Measurements from ENCODE around the gene SPX. TPM values are rescaled to one million over a fixed set of nuclear protein-coding genes. Genes with fewer than 3 reads are reported as not detected.

SPX gene
- total RNA-seq, 4 donors from 2014 or later, result 18.0 to 48.2 (median 40.4) TPM

GRCh38 chr12:21568115-21568514 lies 42.0 kb downstream of the SPX start:
- Histone ChIP-seq H3K27me3 (no peaks in the 10 kb centered on the region), H3K4me3 (replicated peaks in 1 of 3) (no peak overlapping the region), H3K9me3 (no peaks in the 10 kb centered on the region), H3K4me1 (no peaks in the 10 kb centered on the region), H3K27ac (no peak overlapping the region), H3K36me3 (no peaks in the 10 kb centered on the region)
- intact Hi-C loops (cut with DNase I), result no loop called here
- DNase-seq, result no peak
- TF ChIP-seq POLR2A (IDR thresholded peaks at IDR 0.05), result no peak
- TF ChIP-seq, protein P1, sequence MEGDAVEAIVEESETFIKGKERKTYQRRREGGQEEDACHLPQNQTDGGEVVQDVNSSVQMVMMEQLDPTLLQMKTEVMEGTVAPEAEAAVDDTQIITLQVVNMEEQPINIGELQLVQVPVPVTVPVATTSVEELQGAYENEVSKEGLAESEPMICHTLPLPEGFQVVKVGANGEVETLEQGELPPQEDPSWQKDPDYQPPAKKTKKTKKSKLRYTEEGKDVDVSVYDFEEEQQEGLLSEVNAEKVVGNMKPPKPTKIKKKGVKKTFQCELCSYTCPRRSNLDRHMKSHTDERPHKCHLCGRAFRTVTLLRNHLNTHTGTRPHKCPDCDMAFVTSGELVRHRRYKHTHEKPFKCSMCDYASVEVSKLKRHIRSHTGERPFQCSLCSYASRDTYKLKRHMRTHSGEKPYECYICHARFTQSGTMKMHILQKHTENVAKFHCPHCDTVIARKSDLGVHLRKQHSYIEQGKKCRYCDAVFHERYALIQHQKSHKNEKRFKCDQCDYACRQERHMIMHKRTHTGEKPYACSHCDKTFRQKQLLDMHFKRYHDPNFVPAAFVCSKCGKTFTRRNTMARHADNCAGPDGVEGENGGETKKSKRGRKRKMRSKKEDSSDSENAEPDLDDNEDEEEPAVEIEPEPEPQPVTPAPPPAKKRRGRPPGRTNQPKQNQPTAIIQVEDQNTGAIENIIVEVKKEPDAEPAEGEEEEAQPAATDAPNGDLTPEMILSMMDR (IDR thresholded peaks at IDR 0.05), result no peak
- 87 to 92% methylated on average over 4 of the region's 4 CpGs for WGBS, 2 donors

GRCh38 chr12:21571046-21571445 lies 45.0 kb downstream of the SPX start:
- no peaks in the 10 kb centered on the region for H3K27me3 ChIP-seq
- no peak for TF ChIP-seq POLR2A (IDR thresholded peaks at IDR 0.05)
- TF ChIP-seq, protein P1 (IDR thresholded peaks at IDR 0.05), result no peak
- intact Hi-C loops (cut with DNase I), result no loop called here
- no peak overlapping the region for H3K4me3 ChIP-seq (replicated peaks in 1 of 3)
- no peak overlapping the region for H3K27ac ChIP-seq
- H3K9me3 ChIP-seq, result no peaks in the 10 kb centered on the region
- H3K36me3 ChIP-seq, result no peaks in the 10 kb centered on the region
- WGBS, 2 donors, result 70 to 85% methylated on average over 5 of the region's 5 CpGs
- no peaks in the 10 kb centered on the region for H3K4me1 ChIP-seq
- no peak for DNase-seq

- Histone ChIP-seq H3K27me3 (no peaks in the 10 kb centered on the region), H3K4me1 (no peaks in the 10 kb centered on the region), H3K9me3 (no peaks in the 10 kb centered on the region), H3K36me3 (no peaks in the 10 kb centered on the region), H3K27ac (no peak overlapping the region), H3K4me3 (replicated peaks in 1 of 3) (no peak overlapping the region)
- intact Hi-C loops (cut with DNase I), result no loop called here
- DNase-seq, result no peak
- TF ChIP-seq POLR2A (IDR thresholded peaks at IDR 0.05), result no peak
- TF ChIP-seq, protein P1 (IDR thresholded peaks at IDR 0.05), result no peak
- WGBS, 2 donors, result 88 to 92% methylated on average over 4 of the region's 4 CpGs
Observed at GRCh38 chr12:21573733-21574358, 47.8 kb downstream of the SPX start.

- DNase-seq, result no peak
- Histone ChIP-seq H3K36me3 (no peaks in the 10 kb centered on the region), H3K27me3 (no peaks in the 10 kb centered on the region), H3K4me1 (no peaks in the 10 kb centered on the region), H3K9me3 (no peaks in the 10 kb centered on the region), H3K4me3 (replicated peaks in 1 of 3) (no peak overlapping the region), H3K27ac (no peak overlapping the region)
- no peak for TF ChIP-seq POLR2A (IDR thresholded peaks at IDR 0.05)
- TF ChIP-seq, protein P1 (IDR thresholded peaks at IDR 0.05), result no peak
- WGBS, 2 donors, result 84 to 91% methylated on average over 2 of the region's 2 CpGs
- intact Hi-C loops (cut with DNase I), result no loop called here
Observed at GRCh38 chr12:21576431-21576830, 50.3 kb downstream of the SPX start.

GRCh38 chr12:21577516-21577915 lies 51.4 kb downstream of the SPX start:
- no peaks in the 10 kb centered on the region for H3K36me3 ChIP-seq
- intact Hi-C loops (cut with DNase I), result no loop called here
- no peaks in the 10 kb centered on the region for H3K27me3 ChIP-seq
- no peak overlapping the region for H3K4me3 ChIP-seq (replicated peaks in 1 of 3)
- TF ChIP-seq, protein P1 (IDR thresholded peaks at IDR 0.05), result no peak
- no peak for TF ChIP-seq POLR2A (IDR thresholded peaks at IDR 0.05)
- H3K4me1 ChIP-seq, result no peaks in the 10 kb centered on the region
- WGBS, 2 donors, result 90 to 94% methylated on average over 1 of the region's 1 CpG
- H3K27ac ChIP-seq, result no peak overlapping the region
- DNase-seq, result no peak
- no peaks in the 10 kb centered on the region for H3K9me3 ChIP-seq
